ENCODE data around the gene LMBRD1.
"Not testable (repeated sequence)": the region's sequence is repeated elsewhere in the genome, so short reads cannot be mapped to it uniquely, and the experiment has no call there.

LMBRD1 gene

DNA sequence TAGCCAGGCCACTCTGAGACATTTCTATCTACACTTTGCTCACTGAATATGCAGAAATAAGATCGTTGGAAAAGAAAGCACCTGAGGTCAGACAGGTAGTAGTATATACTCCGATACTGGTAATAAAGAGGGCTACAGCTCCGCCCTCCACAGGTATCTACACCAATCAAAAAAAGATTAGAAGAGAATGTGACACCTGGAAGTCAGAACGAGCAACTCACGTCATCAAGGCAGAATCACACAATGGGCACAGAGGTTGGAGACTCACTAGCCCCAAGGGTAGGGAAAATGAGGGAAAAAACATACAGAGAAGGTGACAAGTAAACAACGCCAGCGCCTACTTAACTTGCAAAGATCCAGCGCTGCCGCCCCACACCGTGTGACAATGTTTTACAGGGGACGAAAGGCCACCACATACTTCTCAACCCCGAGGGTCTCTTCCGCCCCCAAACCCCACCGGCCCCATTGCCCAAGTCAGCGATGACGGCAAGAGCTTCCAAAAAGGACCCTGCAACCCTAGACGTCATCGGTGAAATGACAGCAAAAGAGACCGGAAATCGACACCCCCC is 653 bp downstream of the LMBRD1 start:
- DNase-seq: peak; percentile 75 to 85

DNA sequence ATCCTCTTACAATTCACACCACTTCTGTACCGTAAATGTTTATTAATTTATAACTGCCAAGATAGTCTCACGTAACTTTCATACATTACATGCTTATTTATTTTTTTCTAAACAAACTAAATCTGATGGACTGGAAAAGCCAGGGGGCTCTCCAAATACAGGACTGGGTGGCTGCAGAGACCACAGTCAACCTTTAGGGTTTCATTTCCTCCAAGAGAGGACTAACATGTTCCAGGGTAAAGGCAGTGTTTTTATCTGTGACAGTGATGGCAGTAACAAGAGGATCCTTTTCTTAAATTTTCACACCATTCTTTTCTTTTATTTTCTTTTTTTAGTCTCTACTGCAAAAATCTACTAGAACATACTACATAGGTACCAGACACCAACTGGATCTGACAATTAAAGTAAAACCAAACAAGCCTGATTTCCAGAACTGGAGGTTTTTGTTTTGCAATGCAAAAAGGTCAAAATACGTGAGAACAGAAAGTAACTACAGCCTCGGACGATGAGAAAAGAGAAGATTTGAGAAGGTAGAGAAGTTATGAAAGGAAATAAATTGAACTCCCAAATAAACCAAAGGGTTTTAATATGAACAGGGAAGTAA is 1.2 kb downstream of the LMBRD1 start:
- DNase-seq: peak; percentile 13 to 26

DNA sequence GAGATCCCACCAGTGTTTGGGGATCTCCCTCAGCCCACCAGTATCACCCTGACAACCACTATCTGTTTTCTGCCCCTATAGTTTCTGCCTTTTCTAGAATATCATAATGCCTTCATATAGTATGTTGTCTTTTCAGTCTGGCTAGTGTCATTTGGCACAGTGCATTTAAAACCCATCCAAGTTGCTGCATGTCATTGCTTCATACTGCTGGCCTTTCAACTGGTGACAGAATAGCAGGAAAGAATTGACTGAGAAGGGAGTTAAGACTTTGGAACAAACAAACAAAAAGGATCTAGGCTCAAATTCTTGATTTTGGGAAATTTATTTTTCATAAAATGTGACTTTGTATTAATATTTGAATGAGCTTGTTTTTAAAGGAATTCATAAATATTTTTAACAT is 4.5 kb downstream of the LMBRD1 start:
- no peak for DNase-seq

DNA sequence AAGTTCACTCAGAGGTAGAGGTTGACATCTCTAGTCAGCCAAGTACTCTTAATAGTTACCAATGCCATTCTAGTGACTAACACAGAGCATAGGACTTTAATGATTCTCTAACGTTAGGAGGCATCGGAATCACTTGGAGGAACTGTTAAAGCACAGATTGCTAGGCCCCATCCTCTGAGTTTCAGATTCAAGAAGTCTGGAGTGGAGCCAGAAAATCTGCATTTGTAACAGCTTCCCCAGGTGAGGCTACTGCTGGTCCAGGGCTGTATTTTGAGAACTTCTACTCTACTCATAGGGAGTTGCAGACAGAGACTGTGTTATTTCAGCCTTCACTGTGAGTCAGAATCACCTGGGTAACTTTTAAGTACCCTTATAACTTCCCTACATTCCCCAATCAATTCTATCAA is 5.7 kb downstream of the LMBRD1 start:
- DNase-seq: no peak

DNA sequence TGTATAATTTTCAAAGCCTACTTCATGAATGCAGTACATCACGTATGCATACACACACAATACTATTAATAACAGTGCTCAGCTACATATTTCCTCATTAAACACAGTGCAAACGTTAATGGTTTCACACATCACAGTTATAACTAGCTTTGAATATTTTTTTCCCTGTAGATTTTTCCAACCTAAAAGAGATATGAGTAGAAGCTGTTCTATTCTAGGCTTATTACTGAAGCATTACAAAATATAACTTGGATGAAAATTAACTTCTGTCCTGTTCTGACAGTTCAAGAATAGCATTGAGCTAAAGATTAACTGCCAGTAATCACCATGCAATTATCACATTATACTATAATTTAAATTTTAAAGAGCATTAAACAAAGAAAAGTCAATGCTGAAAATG is 6.2 kb downstream of the LMBRD1 start:
- DNase-seq: no peak

DNA sequence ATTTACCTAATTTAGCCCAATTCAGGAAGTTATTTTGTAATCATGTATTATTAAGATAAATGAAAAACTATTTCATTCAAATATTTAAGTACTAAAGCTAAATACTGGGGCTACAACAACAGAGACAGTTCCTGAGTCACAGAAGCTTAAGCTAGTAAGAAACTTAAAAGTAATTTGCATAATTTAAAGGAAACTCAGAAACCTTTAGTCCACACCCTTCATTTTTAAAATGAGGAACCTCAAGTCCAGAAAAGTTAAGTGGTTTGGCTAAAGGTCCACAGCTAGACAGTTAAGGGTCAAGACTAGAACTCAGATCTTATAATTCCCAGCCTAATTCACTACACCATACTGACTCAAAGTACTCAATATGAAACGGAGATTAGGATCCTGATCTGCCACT is 7.2 kb downstream of the LMBRD1 start:
- DNase-seq: no peak

DNA sequence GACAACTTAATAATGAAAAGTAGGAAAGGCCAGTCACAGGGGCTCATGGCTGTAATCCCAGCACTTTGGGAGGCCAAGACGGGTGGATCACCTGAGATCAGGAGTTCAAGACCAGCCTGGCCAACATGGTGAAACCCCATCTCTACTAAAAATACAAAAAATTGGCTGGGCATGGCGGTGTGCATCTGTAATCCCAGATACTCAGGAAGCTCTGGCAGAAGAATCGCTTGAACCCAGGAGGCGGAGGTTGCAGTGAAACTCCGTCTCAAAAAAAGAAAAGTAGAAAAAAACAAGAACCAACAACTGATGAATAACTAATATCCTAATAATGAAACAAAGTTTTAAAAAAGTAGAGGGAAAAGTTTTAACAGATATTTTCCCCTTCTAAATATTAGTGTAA is 9.4 kb downstream of the LMBRD1 start:
- not testable (repeated sequence) for DNase-seq

DNA sequence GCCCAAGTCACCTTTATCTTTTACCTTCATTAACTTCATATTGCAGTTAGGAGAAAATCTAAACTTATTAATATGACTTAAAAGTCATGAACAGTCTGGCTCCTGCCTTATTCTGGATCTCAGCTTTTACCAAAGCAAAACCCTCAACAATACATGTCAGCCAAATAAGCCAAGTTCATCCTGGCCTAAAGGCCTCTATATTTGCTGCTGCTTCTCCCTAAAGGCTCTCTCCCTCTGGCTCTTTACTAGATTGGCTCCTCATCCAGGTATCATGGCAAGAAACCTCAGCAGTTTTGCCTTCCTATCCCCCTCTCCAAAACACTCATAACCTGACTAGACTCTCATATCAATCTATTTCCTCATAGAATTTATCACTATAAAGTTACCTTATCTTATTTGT is 11.1 kb downstream of the LMBRD1 start:
- DNase-seq: no peak

DNA sequence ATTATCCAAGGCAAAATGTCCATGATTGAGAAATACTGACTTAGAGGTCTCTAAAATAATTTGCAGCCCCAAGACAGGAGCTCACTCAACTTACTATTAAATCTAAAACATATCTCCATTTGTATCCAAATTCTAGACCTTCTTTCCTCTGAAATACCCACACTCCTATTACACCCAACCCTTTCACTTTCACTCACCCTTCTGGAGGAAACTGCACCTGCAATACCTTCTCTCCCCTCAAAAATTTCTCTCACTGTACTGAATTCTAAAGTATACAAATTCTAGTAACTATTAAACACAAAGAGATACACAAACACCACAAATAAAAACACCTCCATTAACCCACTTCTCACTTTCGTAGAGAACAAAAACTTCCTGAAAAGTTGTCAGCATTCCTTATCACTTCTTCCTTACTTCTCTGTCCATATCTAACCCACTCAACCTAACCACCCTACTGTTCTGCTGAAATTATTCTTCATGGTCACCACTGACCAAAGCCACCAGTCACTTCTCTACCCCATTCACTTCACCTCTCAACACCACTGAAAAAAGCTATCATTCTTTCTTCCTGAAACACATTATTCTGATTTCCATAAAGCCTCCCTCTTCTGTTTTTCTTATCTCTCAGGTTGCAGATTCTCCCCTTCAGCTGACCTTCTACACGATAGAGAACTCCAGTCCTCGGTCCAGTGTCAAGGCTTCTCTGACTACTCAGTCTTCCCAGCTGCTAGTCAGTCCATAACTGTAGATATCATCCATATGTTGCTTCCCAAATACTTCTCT is 12.0 kb downstream of the LMBRD1 start:
- DNase-seq: no peak

DNA sequence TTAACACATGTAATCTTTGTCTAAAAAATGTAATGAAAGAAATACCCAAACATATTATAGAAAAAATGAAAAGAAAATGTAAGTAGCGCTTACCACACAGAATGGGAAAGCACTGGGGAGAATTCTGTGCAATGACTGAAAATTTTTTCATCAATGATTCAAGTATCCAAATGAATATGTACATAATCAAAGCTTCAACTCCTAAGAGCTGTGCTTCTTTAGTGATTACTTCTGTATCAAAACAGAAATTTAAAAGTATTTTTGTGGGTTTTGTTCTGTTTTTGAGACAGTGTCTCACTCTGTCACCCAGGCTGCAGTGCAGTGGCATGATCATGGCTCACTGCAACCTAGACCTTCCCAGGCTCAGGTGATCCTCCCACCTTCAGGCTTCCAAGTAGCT is 13.7 kb downstream of the LMBRD1 start:
- DNase-seq: no peak

DNA sequence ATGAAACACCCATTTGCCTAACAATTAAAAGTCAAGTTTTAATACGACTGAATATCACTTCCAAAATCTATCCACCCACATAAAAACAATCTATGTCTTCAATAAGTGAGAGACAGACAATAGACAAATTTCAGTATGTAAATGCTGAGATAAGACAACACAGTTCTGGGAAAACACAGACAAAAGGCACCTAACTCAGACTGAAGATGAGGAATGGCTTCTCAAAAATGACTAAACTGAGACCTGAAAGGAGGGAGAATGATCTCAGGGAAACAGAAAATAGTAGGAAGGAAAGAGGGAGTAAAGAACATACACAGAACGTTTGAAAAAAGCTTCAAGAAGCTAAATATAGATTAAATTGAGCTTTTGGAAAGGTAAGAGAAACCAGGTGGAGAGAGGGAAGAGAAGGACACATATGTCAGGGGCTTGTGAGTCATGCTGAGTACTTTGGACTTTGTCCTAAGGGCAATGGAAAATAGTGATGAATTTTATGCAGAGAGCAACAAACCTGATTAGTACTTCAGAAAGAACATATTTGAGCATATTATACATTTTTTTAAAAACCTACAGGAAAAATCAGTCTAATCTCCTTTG is 16.1 kb downstream of the LMBRD1 start:
- no peak for DNase-seq

DNA sequence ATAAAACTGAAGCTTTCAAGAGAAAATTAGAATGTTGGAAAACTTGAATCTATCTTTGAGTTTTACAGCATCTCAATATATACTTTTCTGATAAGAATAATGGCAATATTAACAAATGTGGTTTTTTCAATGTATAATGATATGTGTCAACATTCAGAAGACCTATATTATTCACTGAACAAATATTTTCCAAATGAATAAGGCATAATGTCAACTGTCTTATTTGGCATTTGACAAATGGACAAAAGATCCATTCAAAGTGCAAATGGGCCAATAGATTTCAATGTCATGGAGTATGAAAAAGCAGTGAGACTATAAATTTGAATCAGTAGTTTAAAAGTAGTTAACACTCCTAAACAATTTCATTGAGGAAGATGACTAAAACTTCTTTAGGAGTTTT is 20.9 kb downstream of the LMBRD1 start:
- DNase-seq: no peak

DNA sequence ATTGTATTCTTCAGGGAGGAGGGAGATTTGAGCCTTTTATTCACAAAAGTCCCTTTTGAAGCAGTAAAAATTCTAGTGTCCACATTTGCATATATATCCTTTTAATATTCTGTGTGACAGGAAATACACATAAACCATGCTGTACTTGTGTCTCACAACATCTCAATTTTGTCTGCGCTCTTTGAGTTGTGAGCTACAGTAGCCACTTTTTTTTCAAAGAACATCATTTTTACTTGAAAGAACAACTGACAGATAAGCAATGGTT is 21.3 kb downstream of the LMBRD1 start:
- DNase-seq: no peak

DNA sequence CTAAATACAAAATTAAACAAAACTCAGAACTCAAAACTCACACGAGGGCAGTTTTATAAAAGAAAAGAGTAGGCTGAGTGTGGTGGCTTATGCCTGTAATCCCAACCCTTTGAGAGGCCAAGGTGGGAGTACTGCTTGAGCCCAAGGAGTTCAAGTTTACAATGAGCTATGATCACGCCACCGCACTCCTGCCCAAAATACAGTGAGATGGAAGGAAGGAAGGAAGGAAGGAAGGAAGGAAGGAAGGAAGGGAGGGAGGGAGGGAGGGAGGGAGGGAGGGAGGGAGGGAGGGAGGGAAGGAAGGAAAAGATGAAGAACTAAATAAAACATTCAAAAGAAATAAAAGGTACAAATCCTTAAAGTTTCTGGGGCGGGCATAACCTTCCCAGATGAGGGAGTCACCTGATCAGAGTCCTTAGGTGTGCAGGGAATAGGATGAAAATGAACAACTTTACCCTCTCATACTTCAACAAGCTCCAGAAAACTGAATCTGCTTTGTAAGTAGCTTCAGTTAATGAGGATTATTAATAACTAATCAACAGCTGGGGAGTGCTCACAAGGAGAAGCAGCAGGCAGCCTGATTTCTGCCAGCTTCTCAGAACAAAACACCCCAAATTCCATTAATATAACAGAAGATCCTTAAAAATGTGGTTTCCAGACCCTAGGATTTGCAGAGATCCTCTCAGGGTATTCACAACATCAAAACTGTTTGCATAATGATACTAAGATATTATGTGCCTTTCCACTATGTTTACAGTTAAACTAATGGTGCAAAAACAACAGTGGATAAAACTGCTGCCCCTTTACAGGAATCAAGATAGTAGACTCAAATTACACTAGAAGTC is 21.8 kb downstream of the LMBRD1 start:
- no peak for DNase-seq

DNA sequence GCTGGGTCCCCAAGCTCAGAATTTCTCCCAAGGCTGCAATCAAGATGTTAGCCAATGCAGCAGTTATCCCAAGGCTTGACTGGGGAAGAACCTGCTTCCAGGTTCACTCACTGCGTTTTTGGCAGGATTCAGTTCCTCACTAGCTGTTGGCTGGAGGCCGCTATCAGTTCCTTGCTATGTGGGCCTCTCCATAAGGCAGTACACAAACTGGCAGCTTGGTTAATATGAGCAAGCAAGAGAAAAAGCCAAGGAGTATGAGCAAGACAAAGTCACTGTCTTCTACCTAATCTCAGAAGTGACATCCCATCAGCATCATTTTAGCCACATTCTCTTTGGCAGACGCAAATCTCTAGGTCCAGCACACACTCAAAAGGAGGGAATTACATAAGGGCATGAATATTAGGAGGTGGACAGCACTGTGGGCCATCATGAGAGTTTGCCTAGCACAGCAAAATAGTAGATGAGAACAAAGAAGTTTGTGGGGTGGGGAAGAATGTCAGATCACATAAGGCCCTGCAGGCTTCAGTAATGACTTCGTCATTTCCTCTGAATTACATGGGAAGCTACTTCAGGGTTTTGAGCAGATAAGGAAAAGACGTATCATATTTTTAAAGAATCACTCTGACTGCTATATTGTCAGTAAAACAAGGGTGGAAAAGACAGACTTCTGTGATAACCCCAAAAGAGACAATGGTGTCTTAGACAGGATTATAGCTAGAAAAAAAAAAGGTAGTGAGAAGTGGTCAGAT is 25.5 kb downstream of the LMBRD1 start:
- DNase-seq: no peak

DNA sequence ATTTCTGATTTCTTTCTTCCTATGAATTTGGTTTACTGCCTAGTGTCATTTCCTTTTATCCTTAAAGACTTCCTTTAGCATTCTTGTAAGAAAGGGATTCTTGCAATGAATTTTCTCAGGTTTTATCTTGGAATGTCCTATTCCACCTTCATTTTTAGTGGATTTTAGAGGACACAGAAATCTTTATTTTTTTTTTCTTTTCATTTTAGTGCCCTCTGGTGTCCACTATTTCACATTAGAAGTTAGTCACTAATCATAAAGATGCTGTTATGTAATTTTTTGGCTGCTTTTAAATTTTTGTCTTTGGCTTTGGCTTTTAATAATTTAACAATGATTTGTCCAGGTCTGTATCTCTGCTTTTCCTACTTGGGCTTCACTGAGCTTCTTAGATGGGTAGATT is 28.1 kb downstream of the LMBRD1 start:
- DNase-seq: no peak

DNA sequence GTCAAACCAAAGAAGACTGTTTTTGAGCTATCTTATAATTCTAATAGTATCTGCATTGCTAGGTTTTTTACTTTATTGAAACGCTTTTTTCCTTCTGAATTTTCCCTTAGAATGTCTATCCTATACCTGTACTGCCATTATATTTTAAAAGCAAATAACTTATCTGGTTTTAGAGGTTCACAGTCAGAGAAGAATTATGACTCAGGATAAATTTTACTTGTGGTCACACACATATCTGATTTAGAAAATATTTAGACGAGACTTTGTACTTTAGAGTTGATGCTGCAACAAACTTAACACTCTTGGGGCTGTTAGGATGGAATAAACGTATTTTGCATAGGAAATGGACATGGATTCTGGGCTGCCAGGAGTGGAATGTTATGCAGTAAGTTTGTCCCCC is 33.0 kb downstream of the LMBRD1 start:
- no peak for DNase-seq

DNA sequence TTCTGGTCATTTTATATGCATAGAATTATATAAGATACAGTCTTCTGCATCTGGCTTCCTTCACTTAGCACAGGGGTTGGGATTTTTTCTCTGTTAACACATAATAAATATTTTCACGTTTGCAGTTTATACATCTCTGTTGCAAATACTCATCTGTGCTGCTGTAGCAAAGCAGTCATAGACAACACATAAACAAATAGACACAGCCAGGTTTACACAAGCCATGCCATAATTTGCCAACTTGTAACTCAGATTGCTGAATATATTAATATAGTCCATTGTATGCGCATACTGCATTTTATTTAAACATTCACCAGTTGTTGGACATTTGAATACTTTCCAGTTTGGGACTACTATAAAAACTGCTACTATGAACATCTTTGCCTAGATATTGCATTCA is 35.0 kb downstream of the LMBRD1 start:
- DNase-seq: no peak

DNA sequence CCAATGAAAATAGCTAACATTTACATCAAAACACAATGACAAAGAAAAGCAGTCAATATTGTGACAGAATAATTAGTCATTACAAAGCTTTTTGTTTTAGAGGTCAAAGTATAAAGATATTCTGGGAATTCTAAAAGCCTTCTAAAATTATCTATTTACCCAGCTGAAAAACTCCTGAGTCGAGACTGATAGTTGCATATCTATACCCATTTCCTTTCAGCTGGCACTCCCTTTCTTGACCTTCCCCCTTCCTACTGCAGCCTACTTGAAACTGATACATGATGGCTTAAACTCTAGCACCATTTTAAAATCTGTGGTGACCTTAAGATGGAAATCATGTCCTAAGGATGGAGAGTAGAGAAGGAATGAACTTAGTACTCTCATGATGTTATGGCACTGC is 38.6 kb downstream of the LMBRD1 start:
- no peak for DNase-seq

DNA sequence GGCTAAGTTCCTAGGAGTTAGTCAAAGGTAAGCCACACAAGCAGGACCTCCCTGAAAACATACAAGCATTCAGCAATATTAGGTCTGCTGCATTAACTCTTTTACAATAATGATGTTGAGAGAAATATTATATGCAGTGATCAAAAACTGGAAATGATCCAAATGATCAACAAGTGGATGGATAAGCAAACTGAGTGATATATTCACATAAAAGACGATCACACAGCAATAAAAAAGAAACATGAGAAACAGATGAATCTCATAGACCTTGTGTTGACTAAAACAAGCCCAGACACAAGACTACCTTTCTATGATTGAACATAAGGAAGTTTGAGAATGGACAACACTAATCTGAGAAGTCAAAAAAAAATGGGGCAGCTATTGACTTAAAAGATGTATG is 39.9 kb downstream of the LMBRD1 start:
- DNase-seq: no peak

DNA sequence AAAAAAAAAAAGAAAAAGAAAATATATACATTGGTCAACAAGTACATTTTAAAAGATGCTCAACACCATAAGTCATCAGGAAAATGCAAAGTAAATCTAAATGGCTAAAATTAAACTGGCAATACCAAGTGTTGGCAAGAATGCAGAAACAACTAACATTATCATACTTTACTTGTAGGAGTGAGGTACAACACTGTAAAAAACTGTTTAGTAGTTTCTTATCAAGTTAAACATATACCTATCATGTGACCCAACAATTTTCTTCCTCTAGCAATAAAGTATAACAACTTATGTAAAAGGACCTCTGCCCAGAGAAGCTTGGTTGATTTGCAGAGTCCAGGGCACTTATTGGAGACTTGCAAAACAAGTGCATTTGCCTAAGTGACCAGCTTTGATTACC is 40.4 kb downstream of the LMBRD1 start:
- no peak for DNase-seq

DNA sequence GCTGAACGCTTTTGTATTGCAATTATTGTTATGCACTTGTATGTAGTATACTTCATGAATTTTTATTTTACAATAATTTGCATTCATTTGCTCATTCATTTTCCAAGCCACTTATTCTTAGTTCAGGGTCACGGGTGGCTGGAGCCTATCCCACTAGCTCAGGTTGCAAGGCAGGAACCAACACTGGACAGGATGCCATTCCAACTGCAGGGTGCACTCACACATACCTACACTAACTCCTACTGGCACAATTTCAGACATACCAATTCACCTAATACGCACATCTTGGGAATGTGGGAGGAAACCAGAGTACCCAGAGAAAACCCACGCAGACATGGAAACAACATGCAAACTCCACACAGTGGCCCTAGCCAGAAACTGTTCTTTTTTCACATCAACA is 61.8 kb downstream of the LMBRD1 start:
- no peak for DNase-seq

DNA sequence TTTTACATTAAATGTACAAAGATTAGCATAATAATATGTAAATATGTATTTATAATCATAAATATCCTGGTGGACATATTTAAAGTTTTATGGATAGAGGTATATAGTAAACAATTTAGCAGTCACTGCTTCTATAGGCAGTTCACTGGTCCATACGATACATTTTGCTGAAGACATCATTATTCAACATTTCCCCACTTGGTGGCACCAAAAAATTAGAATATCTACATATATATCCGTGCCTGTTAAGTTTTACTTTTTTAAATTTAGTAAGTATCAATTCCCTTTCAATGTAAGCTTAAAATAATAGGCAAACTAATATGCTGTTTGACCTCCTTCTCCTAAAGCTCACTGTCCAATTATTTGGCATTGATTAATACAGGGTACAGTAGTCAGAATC is 64.2 kb downstream of the LMBRD1 start:
- peak in 1 of 2 donors; percentile 23 for DNase-seq
